Activated naive CD4-positive, alpha-beta T cell treated with anti-CD3 and anti-CD28 coated beads, Interleukin-2, amount 10 ng/mL, durations not matched to agents 7 days and 5 days (primary cell): Measurements from ENCODE around the gene GUCA2B.

Experiments
- CTCF ChIA-PET: fragments of 350-600 bp; sonication (Branson Sonifier 250); formaldehyde crosslinking; loops from one replicate; lab custom pipeline; 2021; ENCODE audit warnings: antibody characterized with exemption; lab: Charles Lee
- DNase-seq: peaks from one replicate; pipeline ENCODE4 v3.0.0-alpha.2; 2020
- H3K27ac Mint-ChIP-seq: one replicate; pipeline ENCODE4 v1.8.0; 2021; ENCODE audit warnings: mild to moderate bottlenecking, moderate library complexity, mixed read lengths
- H3K27me3 Mint-ChIP-seq: one replicate; pipeline ENCODE4 v1.8.0; 2021; ENCODE audit warnings: mild to moderate bottlenecking, mixed read lengths
- H3K36me3 Mint-ChIP-seq: one replicate; pipeline ENCODE4 v1.8.0; 2021; ENCODE audit warnings: mixed read lengths
- H3K4me1 Mint-ChIP-seq: one replicate; pipeline ENCODE4 v1.8.0; 2021; ENCODE audit warnings: mixed read lengths
- H3K4me3 Mint-ChIP-seq: one replicate; pipeline ENCODE4 v1.8.0; 2021; ENCODE audit warnings: mild to moderate bottlenecking, moderate library complexity, mixed read lengths
- H3K9me3 Mint-ChIP-seq: one replicate; pipeline ENCODE4 v1.8.0; 2021; ENCODE audit warnings: mixed read lengths

Gene GUCA2B

GRCh38 chr1:42165511-42166210, 12.5 kb downstream of the GUCA2B start:
- H3K27ac Mint-ChIP-seq, result no peak overlapping the region
- no peaks in the 10 kb centered on the region for H3K4me1 Mint-ChIP-seq
- H3K36me3 Mint-ChIP-seq, result no peaks in the 10 kb centered on the region
- no peak for DNase-seq
- H3K4me3 Mint-ChIP-seq, result no peak overlapping the region
- CTCF ChIA-PET, result no interaction called here
- H3K9me3 Mint-ChIP-seq, result peaks cover 14% of the 10 kb centered on the region
- peaks cover 15% of the 10 kb centered on the region for H3K27me3 Mint-ChIP-seq

DNA sequence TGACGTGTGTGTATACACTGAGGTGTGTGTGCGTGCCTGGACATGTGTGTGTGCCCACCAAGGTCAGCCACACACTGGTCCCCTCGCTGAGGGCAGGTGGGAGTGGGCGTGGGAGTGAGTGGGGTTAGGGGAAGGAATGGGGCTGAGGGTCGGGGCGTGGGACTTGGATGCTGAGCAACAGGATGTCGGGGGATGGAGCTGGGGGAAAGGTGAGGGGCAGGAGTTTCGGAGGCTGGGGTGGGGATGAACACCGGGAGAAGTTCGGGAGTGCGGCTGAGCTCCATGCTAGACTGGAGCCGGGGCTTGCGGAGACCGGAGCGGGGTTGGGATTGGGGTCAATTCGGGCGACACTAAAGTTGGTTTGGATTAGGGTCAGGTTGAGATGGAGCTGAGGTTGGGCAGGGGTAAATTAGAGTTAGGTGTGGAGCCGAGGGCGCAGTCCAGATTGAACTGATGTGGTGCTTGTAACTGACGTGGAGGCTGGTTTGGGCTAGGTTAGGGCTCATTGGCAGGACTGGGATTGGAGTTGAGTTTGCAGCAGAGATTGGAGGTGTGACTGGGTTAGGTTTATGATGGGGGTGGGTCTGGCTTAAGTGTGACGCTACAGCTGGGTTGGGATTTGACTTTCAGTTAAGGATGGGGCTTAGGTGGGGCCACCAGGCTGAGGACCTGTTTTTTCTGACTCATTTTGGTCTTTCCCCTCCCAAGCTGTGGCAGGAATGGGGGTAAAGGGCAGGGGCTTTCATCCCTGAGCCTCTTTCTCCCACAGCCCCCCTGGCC, 14.6 kb downstream of the GUCA2B start:
- no peak for DNase-seq
- H3K4me3 Mint-ChIP-seq, result no peak overlapping the region
- no peak overlapping the region for H3K27ac Mint-ChIP-seq
- H3K36me3 Mint-ChIP-seq, result no peaks in the 10 kb centered on the region
- no peaks in the 10 kb centered on the region for H3K4me1 Mint-ChIP-seq
- H3K27me3 Mint-ChIP-seq, result no peaks in the 10 kb centered on the region
- H3K9me3 Mint-ChIP-seq, result no peaks in the 10 kb centered on the region
- CTCF ChIA-PET, result interaction anchor here (1.1 kb wide), 1 partner anchor 10 kb away, joined by 3 read pairs; no protein-coding TSS in a partner anchor

GRCh38 chr1:42168391-42168670, 15.1 kb downstream of the GUCA2B start:
- CTCF ChIA-PET, result interaction anchor here (1.1 kb wide), 1 partner anchor 10 kb away, joined by 3 read pairs; no protein-coding TSS in a partner anchor
- H3K27ac Mint-ChIP-seq, result no peak overlapping the region
- H3K9me3 Mint-ChIP-seq, result no peaks in the 10 kb centered on the region
- no peak for DNase-seq
- no peaks in the 10 kb centered on the region for H3K27me3 Mint-ChIP-seq
- no peaks in the 10 kb centered on the region for H3K4me1 Mint-ChIP-seq
- H3K36me3 Mint-ChIP-seq, result no peaks in the 10 kb centered on the region
- no peak overlapping the region for H3K4me3 Mint-ChIP-seq

DNA sequence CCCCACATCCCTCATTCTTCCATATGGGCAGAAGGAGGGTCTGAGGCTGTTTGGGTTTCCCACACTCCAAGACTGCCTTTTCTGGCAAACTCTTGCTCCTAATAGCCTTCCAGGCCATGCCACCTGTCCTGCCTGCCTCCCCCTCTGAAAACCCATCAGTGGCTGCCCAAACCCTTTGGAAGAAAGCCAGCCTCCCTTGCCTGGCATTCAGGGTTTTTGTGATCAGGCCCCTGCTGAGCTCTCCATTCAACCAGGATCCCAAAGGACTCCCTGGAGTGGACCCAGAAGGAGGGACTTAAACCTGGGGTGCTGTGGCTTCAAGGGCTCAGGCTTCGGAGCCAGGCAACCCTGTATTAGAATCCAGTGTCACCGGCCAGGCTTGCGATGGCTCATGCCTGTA, 15.6 kb downstream of the GUCA2B start:
- no peaks in the 10 kb centered on the region for H3K4me1 Mint-ChIP-seq
- no peak overlapping the region for H3K27ac Mint-ChIP-seq
- no peaks in the 10 kb centered on the region for H3K27me3 Mint-ChIP-seq
- no peak for DNase-seq
- CTCF ChIA-PET, result interaction anchor here (1.1 kb wide), 1 partner anchor 11 kb away, joined by 3 read pairs; no protein-coding TSS in a partner anchor
- no peak overlapping the region for H3K4me3 Mint-ChIP-seq
- H3K36me3 Mint-ChIP-seq, result no peaks in the 10 kb centered on the region
- no peaks in the 10 kb centered on the region for H3K9me3 Mint-ChIP-seq

DNA sequence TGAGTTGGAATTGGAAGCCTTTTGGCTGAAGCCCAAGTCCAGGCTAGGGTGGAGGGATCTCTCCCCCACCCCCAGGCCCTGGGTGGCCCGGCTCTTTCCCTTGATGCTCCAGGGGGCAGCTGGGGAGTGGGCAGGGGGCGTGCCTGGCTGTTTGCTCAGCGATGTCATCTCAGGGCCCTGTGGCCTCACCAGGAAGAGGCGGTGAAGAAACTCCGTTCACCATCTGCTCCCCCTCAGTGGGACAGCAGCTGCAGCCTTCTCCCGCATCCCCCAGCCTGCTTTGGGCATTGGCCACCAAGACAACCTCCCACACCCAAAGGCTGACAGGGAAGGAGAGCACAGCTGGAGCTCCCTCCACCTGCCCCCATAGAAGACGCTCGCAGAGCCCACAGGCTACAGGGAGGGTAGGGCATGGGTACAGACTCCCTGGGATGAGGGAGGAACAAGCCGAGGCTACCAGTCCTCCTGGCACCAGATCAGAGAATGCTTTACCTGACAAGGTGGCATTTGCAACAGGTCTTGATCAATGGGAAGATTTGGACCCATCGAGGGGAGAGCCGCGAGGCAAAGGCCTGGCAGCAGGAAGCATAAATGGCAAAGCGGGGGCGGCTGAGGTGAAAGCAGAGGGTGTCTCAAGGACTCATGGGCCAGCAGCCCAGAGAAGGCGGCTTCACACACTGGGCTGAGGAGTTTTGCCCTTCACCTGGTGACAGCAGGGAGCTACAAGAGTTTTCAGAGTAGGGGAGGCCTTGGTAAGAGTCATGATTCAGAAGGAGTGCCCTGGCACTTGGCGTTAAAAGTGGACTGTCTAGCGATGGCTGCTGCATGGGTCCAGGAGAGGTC, 17.8 kb downstream of the GUCA2B start:
- no peaks in the 10 kb centered on the region for H3K36me3 Mint-ChIP-seq
- no peaks in the 10 kb centered on the region for H3K9me3 Mint-ChIP-seq
- H3K4me3 Mint-ChIP-seq, result no peak overlapping the region
- CTCF ChIA-PET, result interaction anchor here (0.7 to 1.1 kb wide), 3 partner anchors 10 to 23 kb away, joined by 3 read pairs; no protein-coding TSS in a partner anchor
- no peaks in the 10 kb centered on the region for H3K27me3 Mint-ChIP-seq
- H3K27ac Mint-ChIP-seq, result no peak overlapping the region
- DNase-seq, result no peak
- no peaks in the 10 kb centered on the region for H3K4me1 Mint-ChIP-seq

GRCh38 chr1:42171679-42172266, 18.6 kb downstream of the GUCA2B start:
- Mint-ChIP-seq H3K4me3 (no peak overlapping the region), H3K27ac (no peak overlapping the region)
- CTCF ChIA-PET, result interaction anchor here (0.7 to 1.9 kb wide), 5 partner anchors 11 to 593 kb away, joined by 3 to 8 read pairs (median 3); no protein-coding TSS in a partner anchor

DNA sequence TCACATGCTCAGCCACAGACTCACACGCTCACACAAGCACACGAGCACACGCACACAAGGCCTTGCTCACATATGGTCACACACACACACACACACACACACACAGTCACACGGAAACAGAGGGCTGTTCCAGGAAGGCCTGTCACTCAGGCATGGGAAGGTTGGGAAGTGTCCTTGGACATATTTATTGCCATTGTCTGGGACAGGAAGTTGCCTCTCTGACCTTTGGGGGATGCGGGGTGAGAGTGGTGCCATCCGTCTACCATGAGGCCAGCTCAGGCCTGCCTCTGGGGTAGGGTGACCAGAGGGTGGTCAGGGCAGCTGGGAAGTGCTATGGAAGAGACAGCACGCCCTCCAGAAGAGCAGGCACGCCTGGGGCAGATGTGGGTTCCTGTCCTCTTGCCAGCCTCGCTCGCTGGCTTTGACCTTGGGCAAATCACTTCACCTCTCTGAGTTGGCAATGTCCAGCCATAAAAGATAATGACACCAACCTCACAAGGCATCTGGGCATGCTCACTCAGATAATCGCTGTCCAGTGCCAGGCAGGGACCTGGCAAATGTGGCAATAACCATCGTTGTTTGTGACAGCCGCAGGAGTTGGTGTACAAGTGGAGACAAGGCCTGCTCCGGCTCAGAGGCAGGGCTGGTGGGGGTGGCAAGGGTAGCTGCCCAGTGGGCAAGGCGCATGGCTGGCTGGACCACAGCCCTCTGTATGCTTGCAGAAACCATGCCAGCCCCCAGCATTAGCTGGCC, 19.3 kb downstream of the GUCA2B start:
- no peaks in the 10 kb centered on the region for H3K27me3 Mint-ChIP-seq
- CTCF ChIA-PET, result interaction anchor here (0.5 to 2.9 kb wide), 23 partner anchors 10 to 680 kb away, joined by 3 to 29 read pairs (median 4); no protein-coding TSS in a partner anchor
- H3K4me1 Mint-ChIP-seq, result no peaks in the 10 kb centered on the region
- no peak for DNase-seq
- peaks cover under 1% of the 10 kb centered on the region for H3K36me3 Mint-ChIP-seq
- H3K27ac Mint-ChIP-seq, result no peak overlapping the region
- no peak overlapping the region for H3K4me3 Mint-ChIP-seq
- H3K9me3 Mint-ChIP-seq, result no peaks in the 10 kb centered on the region

More at GRCh38 chr1:42171679-42172266, 18.6 kb downstream of the GUCA2B start:
- H3K36me3 Mint-ChIP-seq, result no peaks in the 10 kb centered on the region
- DNase-seq, result no peak
- H3K27me3 Mint-ChIP-seq, result no peaks in the 10 kb centered on the region
- H3K4me1 Mint-ChIP-seq, result no peaks in the 10 kb centered on the region
- no peaks in the 10 kb centered on the region for H3K9me3 Mint-ChIP-seq

GRCh38 chr1:42173155-42173933, 20.1 kb downstream of the GUCA2B start:
- CTCF ChIA-PET, result interaction anchor here (0.6 to 2.9 kb wide), 41 partner anchors 9 to 681 kb away, joined by 3 to 29 read pairs (median 4); partner anchors contain the start of gene GUCA2B
- peaks cover 2% of the 10 kb centered on the region for H3K36me3 Mint-ChIP-seq
- no peaks in the 10 kb centered on the region for H3K9me3 Mint-ChIP-seq
- H3K27ac Mint-ChIP-seq, result no peak overlapping the region
- peak; percentile 74 for DNase-seq
- H3K4me1 Mint-ChIP-seq, result no peaks in the 10 kb centered on the region
- no peak overlapping the region for H3K4me3 Mint-ChIP-seq
- no peaks in the 10 kb centered on the region for H3K27me3 Mint-ChIP-seq

GRCh38 chr1:42173961-42174735, 20.9 kb downstream of the GUCA2B start:
- Mint-ChIP-seq H3K27ac (no peak overlapping the region), H3K36me3 (peaks cover 2% of the 10 kb centered on the region), H3K4me3 (no peak overlapping the region), H3K27me3 (no peaks in the 10 kb centered on the region), H3K4me1 (no peaks in the 10 kb centered on the region), H3K9me3 (no peaks in the 10 kb centered on the region)
- no peak for DNase-seq
- CTCF ChIA-PET, result interaction anchor here (0.7 to 2.9 kb wide), 41 partner anchors 9 to 682 kb away, joined by 3 to 29 read pairs (median 4); partner anchors contain the start of gene GUCA2B

DNA sequence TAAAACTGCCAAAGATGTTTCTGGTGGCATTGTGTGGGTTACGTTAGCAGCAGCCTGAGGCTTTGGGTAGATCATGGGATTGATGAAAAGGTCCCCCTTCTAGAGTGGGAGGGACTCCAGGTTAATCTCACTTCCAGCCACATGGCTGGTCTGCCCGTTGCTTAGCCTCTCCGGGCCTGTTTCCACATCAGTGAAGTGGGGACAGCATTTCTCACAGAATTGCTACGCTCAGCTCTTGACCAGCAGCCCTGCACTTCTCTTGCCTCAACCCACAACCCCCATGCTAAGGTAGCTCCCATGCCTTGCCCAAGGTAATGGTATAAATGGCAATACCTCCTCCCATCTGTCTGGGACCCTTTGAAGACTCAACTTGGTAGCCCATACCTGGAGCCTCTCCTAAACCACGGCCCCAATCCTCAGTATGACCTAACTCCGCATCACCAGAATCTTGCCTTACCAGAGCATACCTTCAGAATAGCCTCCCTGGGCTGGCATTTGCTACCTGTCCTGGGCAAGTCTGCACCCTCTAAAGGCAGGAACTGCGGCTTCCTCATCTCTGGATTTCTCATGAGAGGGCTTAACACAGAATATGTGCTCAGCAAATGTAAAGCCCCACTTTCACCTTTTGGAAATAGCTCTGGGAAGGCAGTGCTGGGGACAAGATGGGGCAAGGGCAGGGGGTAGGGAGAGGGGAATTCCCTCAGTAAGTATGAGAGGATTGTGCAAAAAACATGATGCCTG, 22.3 kb downstream of the GUCA2B start:
- H3K4me3 Mint-ChIP-seq, result no peak overlapping the region
- H3K27me3 Mint-ChIP-seq, result no peaks in the 10 kb centered on the region
- CTCF ChIA-PET, result interaction anchor here (1.3 to 2.9 kb wide), 5 partner anchors 18 to 364 kb away, joined by 3 to 12 read pairs (median 3); no protein-coding TSS in a partner anchor
- no peaks in the 10 kb centered on the region for H3K9me3 Mint-ChIP-seq
- H3K4me1 Mint-ChIP-seq, result no peaks in the 10 kb centered on the region
- no peak overlapping the region for H3K27ac Mint-ChIP-seq
- H3K36me3 Mint-ChIP-seq, result peaks cover 4% of the 10 kb centered on the region
- no peak for DNase-seq

DNA sequence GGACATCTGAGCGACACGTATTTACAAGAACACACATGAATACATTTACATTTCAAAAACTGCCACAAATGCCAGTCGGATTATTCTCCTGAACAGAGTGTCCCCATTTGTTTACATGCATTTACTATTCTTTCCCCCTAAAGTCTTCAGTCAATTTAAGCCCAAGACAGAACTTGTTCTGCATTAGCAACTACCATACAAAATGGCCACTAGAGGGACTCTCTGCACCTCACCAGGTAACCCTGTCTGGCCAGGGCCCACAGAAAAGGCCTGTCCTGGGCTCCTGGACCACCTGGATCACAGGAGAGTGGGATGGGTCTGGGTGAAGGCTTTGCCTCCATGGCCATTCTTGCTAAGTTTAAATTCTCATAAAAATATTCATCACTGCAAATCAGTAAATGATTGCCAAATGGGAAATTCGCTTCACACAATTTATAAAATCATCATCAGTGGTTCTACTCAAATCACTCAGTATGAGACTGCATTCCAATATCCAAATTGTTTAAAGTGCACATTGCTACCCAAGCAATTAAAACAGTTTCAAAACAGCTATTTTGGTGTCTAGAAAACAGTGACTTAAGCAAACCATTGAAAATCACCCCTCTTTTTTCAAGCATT, 23.8 kb downstream of the GUCA2B start:
- no peaks in the 10 kb centered on the region for H3K9me3 Mint-ChIP-seq
- DNase-seq, result peak; percentile 46
- CTCF ChIA-PET, result interaction anchor here (0.6 to 1.2 kb wide), 3 partner anchors 89 to 169 kb away, joined by 3 to 6 read pairs (median 3); no protein-coding TSS in a partner anchor
- H3K27me3 Mint-ChIP-seq, result no peaks in the 10 kb centered on the region
- no peak overlapping the region for H3K27ac Mint-ChIP-seq
- H3K4me1 Mint-ChIP-seq, result no peaks in the 10 kb centered on the region
- H3K4me3 Mint-ChIP-seq, result no peak overlapping the region
- peaks cover 4% of the 10 kb centered on the region for H3K36me3 Mint-ChIP-seq
